UCSD-AML1 (cell line): Measurements from ENCODE around the gene IGFN1.
A peak's percentile ranks its signal among the peaks of the same experiment; 100 is the strongest.
"Not testable (repeated sequence)": the region's sequence is repeated elsewhere in the genome, so short reads cannot be mapped to it uniquely, and the experiment has no call there.

ENCODE experiments used
- DNase-seq: peaks from one replicate; lab custom pipeline; 2025; ENCODE audit not compliant: unreplicated experiment; lab: John Stamatoyannopoulos, UW

Gene IGFN1

DNA sequence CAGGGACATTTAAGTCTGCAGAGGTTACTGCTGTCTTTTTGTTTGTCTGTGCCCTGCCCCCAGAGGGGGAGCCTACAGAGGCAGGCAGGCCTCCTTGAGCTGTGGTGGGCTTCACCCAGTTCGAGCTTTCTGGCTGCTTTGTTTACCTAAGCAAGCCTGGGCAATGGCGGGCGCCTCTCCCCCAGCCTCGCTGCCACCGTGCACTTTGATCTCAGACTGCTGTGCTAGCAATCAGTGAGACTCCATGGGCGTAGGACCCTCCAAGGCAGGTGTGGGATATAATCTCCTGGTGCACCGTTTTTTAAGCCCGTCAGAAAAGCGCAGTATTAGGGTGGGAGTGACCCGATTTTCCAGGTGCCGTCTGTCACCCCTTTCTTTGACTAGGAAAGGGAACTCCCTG, 49.0 kb downstream of the IGFN1 start:
- not testable (repeated sequence) for DNase-seq

DNA sequence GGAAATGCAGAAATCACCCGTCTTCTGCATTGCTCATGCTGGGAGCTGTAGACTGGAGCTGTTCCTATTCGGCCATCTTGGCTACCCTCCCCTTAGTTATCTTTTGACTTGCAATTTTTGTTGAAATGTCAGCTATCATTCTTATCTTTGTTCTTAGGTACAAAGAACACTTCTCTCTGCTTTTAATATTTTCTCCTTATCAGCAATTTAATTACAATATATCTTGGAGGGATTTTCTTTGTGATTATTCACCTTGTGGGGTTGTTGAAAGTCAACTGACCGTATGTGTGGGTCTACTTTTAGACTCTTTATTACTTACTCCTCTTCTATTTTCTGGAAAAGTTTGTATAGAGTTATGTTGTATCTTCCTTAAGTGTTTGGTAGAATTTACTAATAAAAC, 49.5 kb downstream of the IGFN1 start:
- no peak for DNase-seq

DNA sequence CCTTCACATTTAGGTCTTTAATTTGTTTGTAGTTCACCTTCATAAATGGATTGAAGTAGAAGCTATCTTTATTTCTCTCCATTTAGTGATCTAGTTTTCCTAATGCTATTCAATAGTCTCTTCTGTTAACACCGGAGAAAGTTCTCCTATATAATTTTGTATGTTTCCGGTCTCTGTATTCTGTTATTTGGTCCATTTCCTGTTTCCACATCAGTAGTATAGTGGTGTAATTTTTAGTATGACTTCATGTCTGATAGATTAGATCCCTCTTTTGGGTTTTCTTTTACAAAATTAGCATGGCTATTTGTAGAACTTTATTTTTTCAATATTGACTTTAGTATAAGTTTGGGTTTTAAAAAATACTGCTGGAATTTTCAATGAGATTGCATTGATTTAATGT, 51.1 kb downstream of the IGFN1 start:
- no peak for DNase-seq

DNA sequence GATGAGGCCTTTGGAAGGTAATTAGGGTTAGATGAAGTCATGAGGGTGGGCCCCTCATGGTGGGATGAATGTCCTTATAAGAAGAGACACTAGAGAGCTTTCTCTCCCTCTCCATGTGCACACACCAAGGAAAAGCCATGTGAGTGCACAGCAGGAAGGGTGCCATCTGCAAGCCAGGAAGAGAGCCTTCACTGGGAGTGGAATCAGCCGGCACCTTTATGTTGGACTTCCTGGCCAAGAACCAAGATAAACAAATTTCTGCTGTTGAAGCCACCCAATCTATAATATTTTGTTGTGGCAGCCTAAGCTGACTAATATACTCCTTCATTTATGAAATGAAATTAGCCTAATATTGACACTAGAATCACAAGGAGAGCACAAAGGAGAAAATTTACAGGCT, 54.5 kb downstream of the IGFN1 start:
- DNase-seq: no peak

DNA sequence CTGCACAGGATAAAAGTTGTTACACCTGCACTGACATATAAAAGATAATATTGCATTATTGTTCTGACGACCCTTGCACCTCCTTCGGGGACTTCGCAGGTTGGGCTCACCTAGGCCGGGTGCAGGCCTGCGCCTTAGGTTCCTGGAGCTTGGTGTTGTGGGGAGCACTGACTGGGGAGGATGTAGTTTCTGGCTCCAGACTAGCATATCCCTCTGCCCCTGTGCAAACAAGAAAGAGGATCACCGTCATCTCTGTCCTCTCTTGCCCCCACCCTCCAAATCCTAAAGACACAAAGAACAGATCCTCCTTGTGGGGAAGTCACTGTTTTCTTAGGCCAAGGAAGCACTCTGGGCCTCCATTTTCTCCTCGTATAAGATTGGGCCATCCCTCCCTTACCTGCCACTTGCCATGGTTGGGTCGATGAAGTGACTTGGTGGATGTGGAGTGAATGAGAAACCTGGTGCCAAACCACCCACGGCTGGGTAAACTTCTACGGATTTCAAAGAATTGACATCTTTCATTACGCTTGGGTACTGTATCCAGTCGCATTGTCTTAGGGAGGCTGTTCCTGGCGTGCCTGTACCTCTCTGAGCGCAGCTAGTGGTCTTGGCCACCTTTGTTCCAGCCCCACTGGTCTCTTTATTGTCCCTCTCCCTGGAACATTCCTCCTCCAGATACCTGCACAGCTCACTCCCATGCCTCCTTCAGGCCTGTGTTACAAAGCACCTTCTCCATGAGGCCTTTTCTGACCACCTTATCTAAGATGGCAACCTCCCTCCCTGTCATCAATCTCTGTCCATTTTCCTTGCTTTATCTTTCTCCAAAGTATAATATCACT, 58.3 kb downstream of the IGFN1 start:
- DNase-seq: no peak

DNA sequence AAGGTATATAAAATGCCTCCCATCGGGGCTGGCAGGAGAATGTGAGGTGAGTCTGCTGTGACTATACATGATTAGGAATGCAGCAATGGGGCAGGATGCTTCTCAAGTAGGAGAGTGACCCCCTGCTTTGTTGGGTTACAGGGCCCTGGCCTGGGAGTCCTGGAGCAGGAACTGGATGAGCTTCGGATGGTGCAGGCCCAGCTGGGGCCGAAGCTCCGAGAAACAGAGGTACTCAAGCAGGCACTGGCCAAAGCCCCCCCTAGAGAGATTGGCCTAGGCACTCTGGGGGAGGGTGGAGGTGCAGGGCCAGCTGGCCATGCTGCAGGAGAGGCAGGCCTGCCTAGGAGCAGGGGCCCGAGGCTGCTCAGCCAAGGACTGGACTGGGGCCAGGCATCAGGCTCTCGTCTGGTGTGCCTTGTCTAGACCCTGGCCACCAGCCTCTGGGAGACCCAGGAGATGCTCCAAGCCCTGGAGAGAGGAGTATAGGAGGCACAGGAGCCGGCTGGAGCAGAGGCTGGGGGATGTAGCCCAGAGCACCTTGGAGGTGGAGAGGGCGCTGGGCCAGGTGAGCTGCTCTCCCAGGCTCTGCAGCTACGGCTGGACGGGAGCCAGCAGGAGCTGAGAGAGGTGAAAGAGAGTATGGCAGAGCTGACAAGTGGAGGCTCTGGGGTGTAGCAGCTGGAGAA, 59.8 kb downstream of the IGFN1 start:
- no peak for DNase-seq

DNA sequence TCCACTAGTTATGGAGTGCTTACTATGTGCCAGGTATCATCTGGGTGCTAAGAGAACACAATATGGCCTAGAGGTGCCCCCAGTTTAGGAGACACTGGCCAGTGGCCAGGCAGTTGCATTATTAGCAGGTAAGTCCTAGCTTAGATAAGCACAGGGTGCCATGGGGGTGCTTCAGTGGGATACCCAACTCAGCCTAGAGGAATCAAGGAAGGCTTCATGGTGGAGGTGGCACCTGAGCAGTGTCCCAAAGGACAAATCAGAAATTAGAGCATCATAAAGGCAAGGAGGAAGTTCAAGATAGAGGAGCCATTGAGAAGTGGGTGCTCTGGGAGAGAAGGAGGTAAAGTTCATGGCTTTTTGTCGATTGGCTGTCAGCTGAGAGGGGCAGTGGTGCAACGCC, 60.8 kb downstream of the IGFN1 start:
- DNase-seq: no peak

DNA sequence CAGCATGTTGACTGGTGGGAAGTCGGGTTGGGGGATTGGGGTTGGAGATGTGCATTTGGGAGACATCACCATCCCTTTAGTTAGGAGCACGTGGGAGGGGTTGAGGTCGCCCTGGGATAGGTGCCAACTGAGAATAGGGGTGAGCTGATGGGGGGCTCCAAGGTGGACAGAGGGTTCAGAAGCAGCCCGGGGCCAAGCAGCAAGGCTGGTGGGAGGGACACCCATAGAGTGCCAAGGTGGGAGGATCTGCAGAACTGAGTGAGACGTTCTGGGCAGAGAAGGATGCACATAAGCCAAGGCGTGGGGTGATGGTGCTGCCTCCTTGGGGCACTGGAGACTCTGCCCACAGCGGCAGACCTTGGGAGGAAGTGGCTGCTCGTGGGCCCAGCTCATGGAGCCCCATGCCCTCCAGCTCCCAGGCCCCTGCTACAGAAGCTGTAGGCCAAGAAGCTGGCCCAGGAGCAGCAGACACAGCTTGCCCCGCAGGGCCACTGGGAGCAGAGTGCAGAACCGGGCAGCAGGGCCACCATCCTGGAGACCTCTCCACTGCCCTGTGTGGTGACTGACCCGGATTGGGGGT, 61.3 kb downstream of the IGFN1 start:
- DNase-seq: no peak

DNA sequence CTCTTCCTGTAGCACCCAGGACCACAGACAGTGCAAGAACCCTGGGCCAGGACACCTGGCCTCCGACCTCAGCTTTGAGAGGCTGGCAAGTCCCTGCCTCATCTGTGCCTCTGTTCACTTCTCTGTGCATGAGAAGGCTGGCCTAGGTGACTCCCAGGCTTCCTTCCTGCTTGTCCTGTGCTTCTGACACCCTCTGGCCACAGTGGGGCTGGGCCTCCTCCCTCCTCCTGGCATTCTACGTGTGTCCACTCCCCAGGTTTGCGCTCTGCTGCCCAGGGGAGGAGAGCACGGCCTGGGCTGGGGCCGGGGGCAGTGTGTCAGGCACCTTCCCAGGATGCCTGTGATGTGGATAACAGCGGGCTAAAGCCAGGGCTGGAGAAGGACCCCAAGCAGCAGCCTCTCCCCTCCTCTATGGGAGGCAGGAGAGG, 62.3 kb downstream of the IGFN1 start:
- DNase-seq: no peak

DNA sequence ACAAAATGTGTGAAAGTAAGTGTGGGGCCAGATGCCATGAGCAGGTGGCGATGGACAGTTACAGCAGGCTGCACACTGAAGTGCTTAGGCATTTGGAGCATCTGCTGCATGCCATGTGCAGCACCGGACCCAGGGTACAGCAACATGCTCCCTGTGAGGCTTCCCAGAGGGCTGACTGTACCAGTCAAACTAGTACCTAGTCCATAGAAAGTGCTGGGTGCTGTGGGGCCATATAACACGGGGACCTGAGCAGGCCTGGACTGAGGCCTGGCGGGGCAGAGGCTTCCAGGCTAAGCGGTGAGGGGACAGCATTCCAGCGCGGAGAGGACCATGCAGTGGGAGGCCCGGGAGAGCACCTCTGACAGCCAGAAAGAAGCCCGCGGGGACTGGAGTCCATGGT, 62.8 kb downstream of the IGFN1 start:
- DNase-seq: no peak

DNA sequence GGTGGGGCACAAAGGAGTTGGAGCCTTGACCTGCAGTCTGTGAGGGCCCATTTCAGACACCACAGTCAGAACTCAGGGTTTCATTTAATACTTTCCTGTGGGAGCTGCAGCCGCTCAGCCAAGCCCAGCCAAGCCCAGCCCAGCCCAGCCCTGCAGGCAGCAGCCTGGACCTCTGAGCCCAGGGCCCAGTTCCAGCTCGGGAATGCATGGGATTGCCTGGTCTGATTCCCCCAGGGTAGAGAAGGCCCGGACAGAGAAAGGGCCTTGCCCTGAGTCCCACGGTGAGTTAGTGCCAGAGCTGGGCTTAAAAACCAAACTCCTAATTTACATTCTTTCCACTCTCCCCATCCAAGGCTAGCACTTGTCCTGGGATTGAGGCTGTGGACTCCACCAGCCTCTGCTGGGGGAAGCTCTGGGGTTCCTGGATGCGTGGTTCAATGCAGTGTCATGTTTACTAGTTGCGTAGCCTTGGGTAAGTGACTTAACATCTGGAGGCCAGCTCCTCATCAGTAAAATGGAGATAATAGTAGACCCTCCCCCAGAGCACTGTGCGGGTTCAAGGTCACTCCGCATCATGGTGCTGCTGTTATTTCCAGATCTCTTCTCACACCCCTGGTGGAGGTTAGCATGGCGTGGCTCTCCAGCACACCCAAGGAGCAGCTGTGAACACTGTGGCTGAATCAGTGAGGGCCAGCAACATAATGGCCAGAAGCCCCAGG, 63.4 kb downstream of the IGFN1 start:
- DNase-seq: no peak

DNA sequence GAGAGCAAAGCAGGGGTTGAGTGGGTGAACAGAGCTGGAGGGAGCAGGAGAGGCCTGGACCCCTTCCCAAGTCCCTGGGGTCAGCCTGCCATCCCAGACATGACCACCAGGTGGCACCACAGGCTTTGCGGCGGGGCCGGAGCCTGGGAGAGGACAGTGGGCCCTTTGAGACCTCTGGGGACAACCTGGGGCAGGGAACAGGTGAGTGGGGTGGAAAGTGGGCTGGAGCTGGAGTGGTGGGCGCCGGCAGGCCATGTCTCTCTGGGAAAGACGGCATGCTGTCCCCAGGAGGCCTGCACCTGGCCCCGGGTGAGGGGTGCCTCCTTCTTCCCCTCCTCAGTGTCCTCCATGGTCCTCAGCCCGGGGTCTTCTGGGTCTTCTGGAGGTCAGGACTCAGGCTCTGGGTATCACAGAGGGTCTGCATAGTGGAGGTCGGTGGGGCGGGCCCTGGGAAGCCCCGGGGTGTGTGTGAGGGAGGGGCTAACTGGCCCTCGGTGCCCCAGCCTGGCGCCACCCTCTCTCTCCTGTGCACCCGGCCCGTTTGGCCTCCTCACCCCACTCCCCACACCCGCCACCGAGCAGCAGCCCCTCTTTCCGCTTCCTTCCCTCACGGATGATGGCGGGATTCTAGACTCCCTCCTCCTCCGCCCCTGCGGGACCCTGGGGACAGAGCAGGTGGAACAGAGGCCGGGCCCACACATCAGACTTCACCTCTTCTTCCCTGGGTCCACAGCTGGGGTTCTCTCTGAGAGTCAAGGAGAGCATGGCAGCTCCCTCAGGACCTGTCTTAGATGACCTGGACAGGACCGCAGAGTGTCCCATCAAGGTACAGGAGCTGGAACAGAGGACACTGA, 64.2 kb downstream of the IGFN1 start:
- DNase-seq: peak; percentile 61

DNA sequence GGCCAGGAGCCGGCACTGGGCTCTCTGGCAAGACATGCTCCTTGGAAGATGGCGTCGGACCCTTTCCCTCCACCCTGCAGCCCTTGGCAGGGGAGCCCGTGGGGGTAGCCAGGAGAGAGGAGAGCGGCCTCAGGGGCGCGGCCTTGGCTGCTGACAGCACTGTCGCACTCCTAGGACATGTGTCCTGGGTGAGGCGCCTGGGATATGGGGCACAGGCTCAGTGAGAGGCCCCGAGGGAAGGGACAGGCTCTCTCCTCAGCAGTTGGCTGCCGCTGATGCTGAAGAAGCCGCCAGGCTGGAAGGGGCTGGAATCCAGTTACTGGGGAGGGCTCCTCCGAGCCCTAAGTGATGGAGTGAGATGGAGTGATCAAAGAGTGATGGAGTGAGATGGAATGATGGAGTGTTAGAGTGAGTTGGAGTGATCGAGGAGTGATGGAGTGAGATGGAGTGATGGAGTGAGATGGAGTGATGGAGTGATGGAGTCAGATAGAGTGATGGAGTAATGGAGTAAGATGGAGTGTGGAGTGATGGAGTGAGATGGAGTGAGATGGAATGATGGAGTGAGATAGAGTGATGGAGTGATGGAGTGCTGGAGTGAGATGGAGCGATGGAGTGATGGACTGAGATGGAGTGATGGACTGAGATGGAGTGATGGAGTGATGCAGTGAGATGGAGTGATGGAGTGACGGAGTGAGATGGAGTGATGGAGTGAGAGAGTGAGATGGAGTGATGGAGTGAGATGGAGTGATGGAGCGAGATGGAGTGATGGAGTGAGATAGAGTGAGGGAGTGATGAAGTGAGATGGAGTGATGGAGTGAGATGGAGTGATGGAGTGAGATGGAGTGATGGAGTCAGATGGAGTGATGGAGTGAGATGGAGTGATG, 65.1 kb downstream of the IGFN1 start:
- DNase-seq: no peak

DNA sequence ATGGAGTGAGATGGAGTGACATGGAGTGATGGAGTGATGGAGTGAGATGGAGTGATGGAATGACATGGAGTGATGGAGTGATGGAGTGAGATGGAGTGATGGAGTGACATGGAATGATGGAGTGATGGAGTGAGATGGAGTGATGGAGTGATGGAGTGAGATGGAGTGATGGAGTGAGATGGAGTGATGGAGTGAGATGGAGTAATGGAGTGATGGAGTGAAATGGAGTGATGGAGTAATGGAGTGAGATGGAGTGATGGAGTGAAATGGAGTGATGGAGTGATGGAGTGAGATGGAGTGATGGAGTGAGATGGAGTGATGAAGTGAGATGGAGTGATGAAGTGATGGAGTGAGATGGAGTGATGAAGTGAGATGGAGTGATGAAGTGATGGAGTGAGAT, 67.5 kb downstream of the IGFN1 start:
- not testable (repeated sequence) for DNase-seq

DNA sequence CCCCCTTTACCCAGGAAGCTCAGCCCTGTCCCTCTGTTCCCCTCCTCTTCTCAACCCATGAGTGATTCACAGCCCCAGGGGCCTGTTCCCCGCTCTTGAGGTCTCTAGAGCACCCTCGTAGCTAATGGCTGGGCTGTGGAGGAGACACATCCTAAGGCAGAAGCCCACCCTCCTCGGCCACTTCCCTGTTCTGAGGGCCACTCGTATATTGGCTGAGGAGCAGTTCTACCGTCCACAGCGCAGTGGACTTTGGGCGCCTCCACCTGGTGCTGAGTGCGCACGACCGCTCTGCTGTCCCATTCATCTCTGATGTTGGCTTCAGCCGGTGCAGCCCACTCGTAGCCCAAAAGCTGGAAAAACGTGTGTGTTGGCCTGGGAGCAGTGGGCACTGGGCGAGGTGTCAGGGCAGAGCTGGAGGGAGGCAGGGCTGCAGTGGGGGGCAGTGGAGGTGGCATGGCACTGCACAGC, 68.2 kb downstream of the IGFN1 start:
- DNase-seq: no peak

DNA sequence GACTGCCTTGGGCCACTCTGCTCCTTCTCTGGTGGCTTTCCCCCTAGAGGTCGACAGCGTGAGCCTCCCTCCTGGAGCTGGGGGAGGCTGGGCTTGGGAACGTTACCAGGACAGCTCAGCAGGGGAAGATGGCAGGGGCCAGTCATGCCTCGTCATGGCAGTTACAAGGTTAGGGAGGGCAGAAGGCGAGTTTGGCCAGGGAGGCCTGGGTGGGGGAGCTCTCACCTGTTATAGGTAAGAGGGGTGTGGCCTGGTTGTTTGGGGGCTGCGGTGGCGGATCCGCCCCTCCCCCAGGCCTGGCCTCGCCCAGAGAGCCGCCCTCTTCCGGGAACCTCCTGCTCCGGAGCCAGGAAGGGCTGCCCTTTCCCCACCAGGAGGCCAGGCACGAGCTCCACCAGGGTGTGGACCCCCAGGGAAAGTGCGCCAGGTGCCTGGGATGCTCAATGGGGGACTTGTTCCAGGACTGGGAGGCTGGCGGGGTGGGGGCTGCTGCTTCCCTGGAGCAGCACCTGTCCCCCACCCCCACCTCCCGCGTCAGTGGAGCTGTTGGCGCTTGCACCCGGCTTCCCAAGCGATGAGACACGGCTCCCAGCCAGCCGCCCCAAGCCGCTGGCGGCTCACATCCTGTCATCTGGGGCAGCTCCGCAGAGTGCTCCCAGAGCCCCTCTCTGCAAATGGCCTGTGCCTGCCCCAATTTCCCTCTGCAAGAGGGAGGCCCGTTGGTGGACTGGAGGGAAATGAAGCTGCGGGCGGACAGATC, 69.0 kb downstream of the IGFN1 start:
- DNase-seq: no peak

DNA sequence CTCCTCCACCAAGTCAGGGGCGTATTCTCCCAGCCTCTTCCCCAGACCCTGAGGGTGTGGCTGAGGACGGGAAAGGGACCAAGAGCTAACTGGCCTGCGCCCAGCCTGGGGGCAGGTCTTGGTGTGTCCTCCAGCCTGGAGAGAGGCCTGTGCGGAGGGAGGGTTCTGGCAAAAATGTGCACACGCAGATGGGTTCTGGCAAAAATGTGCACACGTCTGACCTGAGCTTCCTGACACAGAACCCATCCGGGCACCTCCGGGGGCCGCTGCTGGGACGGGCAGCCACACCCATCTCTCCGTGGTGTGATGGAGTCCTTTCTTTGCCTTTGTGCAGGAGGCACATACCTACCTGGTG, 69.6 kb downstream of the IGFN1 start:
- no peak for DNase-seq

DNA sequence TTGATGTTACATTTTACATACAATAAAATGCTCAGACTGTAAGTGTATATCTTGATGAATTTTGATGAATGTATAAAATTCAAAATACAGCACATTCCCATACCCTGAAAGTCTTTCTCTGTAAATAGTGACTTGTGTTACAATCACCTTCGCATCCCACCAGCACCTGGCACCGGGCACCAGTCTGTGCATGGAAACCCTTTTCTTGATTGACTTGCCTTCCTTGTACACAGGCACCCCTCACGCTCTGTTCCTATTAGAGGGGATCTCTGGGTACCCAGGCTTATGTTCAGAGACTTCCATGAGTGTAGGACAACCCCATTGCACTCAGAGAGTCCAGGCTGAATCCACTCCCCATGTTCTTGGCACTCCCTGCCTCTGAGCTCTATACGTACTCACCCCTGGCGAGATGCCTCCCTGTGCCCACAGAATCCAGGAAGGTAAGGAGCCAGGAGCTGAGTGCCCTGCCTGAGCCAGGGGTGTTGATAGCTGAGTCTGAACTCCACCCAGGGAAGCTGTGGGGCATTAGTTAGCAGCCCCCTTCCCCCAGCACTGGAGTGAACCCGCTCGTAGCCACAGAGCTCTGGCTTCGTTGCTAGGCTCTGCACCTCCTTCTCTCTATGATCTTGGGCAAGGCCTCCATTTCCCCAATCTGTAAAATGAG, 70.2 kb downstream of the IGFN1 start:
- no peak for DNase-seq
